K562 (cell line): ENCODE results near the gene GPR107. TPM values are rescaled to one million over a fixed set of nuclear protein-coding genes. Genes with fewer than 3 reads are reported as not detected.

ENCODE experiments used
- ATAC-seq: fragments of 200-7000 bp; cut with Tn5 transposase; 3 replicates; pipeline ENCODE4 v1.9.1; 2020; ENCODE audit warnings: moderate library complexity
- BruUV-seq: library from RNA; stranded (reverse); fragments of 400-500 nt; replicated peaks from 2 replicates; lab custom pipeline; 2021; lab: Mats Ljungman, UMichigan
- CTCF ChIA-PET: fragments of 300-600 bp; formaldehyde crosslinking; extraction: SDS; loops from one replicate; lab custom pipeline; 2021; ENCODE audit warnings: low intra/inter-chr PET ratio; lab: Yijun Ruan, JAX
- POLR2A ChIA-PET: fragments of 300-600, 350-650 bp; sonication (Branson Sonifier 250); formaldehyde crosslinking; extraction: SDS; loops from one replicate; lab custom pipeline; 2021; ENCODE audit warnings: antibody characterized with exemption, inconsistent platforms; lab: Yijun Ruan, JAX
- DNase-seq, 4 experiments: peaks; one replicate each; pipeline versions ENCODE4 v3.0.0 to v3.0.0-alpha.2; 2011 to 2018; ENCODE audit warnings: low spot score in 3 of 4, mixed read lengths in 3 of 4; ENCODE audit errors: extremely low read depth in 1 of 4
- FAIRE-seq: peaks from 2 replicates; lab custom pipeline; 2011; peaks lifted over from hg19 to GRCh38; lab: Jason Lieb, UNC
- H2AFZ ChIP-seq: 2 replicates; pipeline ENCODE4 v1.6.0; 2011; ENCODE audit warnings: low read depth, low read length, control low read depth, inconsistent platforms
- H3K27ac ChIP-seq: fragments of 200-600 bp; 3 replicates; pipeline ENCODE4 v1.8.0; 2011; ENCODE audit warnings: low read depth, mild to moderate bottlenecking, control low read depth, inconsistent platforms, low read length, moderate library complexity, mixed read lengths; ENCODE audit errors: extremely low read depth
- H3K27me3 ChIP-seq, 2 experiments: fragments of 300-600 bp in 1 of 2; 2 replicates in 1 of 2; 3 replicates in 1 of 2; pipeline versions ENCODE4 v1.6.0 to v1.8.0; 2011; ENCODE audit warnings: inconsistent platforms in 2 of 2, low read length in 2 of 2, mild to moderate bottlenecking in 1 of 2, mixed read lengths in 1 of 2, moderate library complexity in 1 of 2; ENCODE audit not compliant: control insufficient read depth in 2 of 2, insufficient read depth in 2 of 2
- H3K36me3 ChIP-seq: fragments of 300-600 bp; 3 replicates; pipeline ENCODE4 v1.8.0; 2011; ENCODE audit warnings: mild to moderate bottlenecking, low read length, inconsistent platforms; ENCODE audit not compliant: control insufficient read depth, insufficient read depth
- H3K4me1 ChIP-seq, 2 experiments: fragments of 200-600 bp in 1 of 2; replicated peaks in 1 of 2; 2 replicates in 1 of 2; 3 replicates in 1 of 2; pipeline versions ENCODE4 v1.5.1 to v1.8.0; 2011; ENCODE audit warnings: inconsistent platforms in 2 of 2, low read length in 2 of 2, mild to moderate bottlenecking in 1 of 2, mixed read lengths in 1 of 2, moderate library complexity in 1 of 2; ENCODE audit not compliant: control insufficient read depth in 2 of 2, insufficient read depth in 2 of 2
- H3K4me2 ChIP-seq: 2 replicates; pipeline ENCODE4 v1.6.1; 2011; ENCODE audit warnings: low read length, control low read depth, inconsistent platforms, mixed read lengths; ENCODE audit not compliant: insufficient read depth
- H3K4me3 ChIP-seq: fragments of 200-600 bp; sonication (generic), shearing (Covaris generic); 2 replicates; pipeline ENCODE4 v1.5.1; 2016; ENCODE audit warnings: control low read depth, inconsistent platforms
- H3K79me2 ChIP-seq: fragments of 200-600 bp; 3 replicates; pipeline ENCODE4 v1.8.0; 2011; ENCODE audit warnings: low read length, inconsistent platforms; ENCODE audit not compliant: control insufficient read depth, insufficient read depth
- H3K9ac ChIP-seq, 2 experiments: 2 replicates each; pipeline versions ENCODE4 v1.6.0 to v1.6.1; 2011; ENCODE audit warnings: low read depth in 2 of 2, low read length in 2 of 2, control low read depth in 1 of 2, inconsistent platforms in 1 of 2, mild to moderate bottlenecking in 1 of 2, mixed read lengths in 1 of 2; ENCODE audit not compliant: insufficient read depth in 1 of 2
- H3K9me1 ChIP-seq: one replicate; pipeline ENCODE4 v1.6.0; 2011; ENCODE audit warnings: inconsistent platforms, mild to moderate bottlenecking, low read length, moderate library complexity; ENCODE audit not compliant: control insufficient read depth, insufficient read depth
- H3K9me3 ChIP-seq: replicated peaks from 2 replicates; pipeline ENCODE4 v1.5.1; 2011; ENCODE audit warnings: low read depth, low read length, inconsistent platforms; ENCODE audit not compliant: control insufficient read depth, insufficient read depth
- H4K20me1 ChIP-seq: replicated peaks from 2 replicates; pipeline ENCODE4 v1.6.1; 2011; ENCODE audit warnings: low read length, inconsistent platforms, mixed read lengths; ENCODE audit not compliant: control insufficient read depth, insufficient read depth
- ESRRA ChIP-seq: fragments of 450-650 bp; IDR thresholded peaks from 2 replicates; pipeline ENCODE4 v1.6.1; 2014; ENCODE audit warnings: low read depth, mild to moderate bottlenecking, moderate library complexity, borderline replicate concordance
- ETS1 ChIP-seq: conservative IDR thresholded peaks from 2 replicates; pipeline ENCODE4 v1.6.1; 2011; ENCODE audit warnings: low read depth, mild to moderate bottlenecking, low read length; ENCODE audit not compliant: control insufficient read depth
- FOXA3 ChIP-seq, 2 experiments: fragments of 450-650 bp in 1 of 2; sonication (generic) in 1 of 2; formaldehyde crosslinking; IDR thresholded peaks in 1 of 2; conservative IDR thresholded peaks in 1 of 2; 2 replicates each; pipeline versions ENCODE4 v1.4.0 to v1.8.0; 2020 to 2022; ENCODE audit warnings: mild to moderate bottlenecking in 2 of 2, missing genetic modification reagents in 1 of 2
- GTF2E2 ChIP-seq: fragments of 200-800 bp; sonication (Bioruptor generic); IDR thresholded peaks from 2 replicates; pipeline ENCODE4 v1.6.1; 2016; ENCODE audit warnings: missing genetic modification characterization, missing compliant biosample characterization
- PHF20 ChIP-seq: fragments of 450-650 bp; IDR thresholded peaks from 2 replicates; pipeline ENCODE4 v1.6.1; 2018; ENCODE audit not compliant: partially characterized antibody
- POLR2G ChIP-seq: fragments of 200-400 bp; formaldehyde crosslinking; IDR thresholded peaks from 2 replicates; pipeline ENCODE4 v1.6.1; 2017; ENCODE audit warnings: low read depth, mild to moderate bottlenecking, antibody characterized with exemption, low read length, moderate library complexity
- TRIM24 ChIP-seq, 2 experiments: fragments of 450-650 bp; IDR thresholded peaks; 2 replicates each; pipeline ENCODE4 v1.6.1; 2016
- ZBTB7A ChIP-seq: IDR thresholded peaks from 2 replicates; pipeline ENCODE4 v1.6.1; 2011; ENCODE audit warnings: low read depth, mild to moderate bottlenecking, low read length, moderate library complexity, borderline replicate concordance; ENCODE audit not compliant: control insufficient read depth
- ZNF263 ChIP-seq: sonication (generic); formaldehyde crosslinking; IDR thresholded peaks from 2 replicates; pipeline ENCODE4 v1.8.0; 2022; ENCODE audit warnings: mild to moderate bottlenecking, missing genetic modification reagents, borderline replicate concordance
- WGBS: fragments of 100-300 bp; shearing (Covaris generic); methylation state at CpG from one replicate; pipeline ENCODE4 v1.1.6; 2016; ENCODE audit warnings: low coverage, mixed read lengths; ENCODE audit not compliant: insufficient coverage; ENCODE audit errors: missing lambda C conversion rate; 5-methylcytosine and 5-hydroxymethylcytosine counted together
- in situ Hi-C: fragments of 300-500 bp; cut with MboI; formaldehyde crosslinking; loops from 4 replicates; pipeline ENCODE4 v1.15.0; 2018; ENCODE audit warnings: inconsistent platforms, mixed read lengths
- intact Hi-C: fragments of 100-400 bp; cut with micrococcal nuclease; formaldehyde crosslinking; loops from 2 replicates; pipeline ENCODE4 v1.14.2; 2022
- polyA plus RNA-seq, 8 experiments: library from polyadenylated mRNA; depleted of rRNA in 4 of 8; stranded (reverse) in 5 of 8; unstranded in 3 of 8; fragments of >200 nt; fragmentation: Nextera tagmentation in 2 of 8; fragmentation: Illumina TruSeq in 1 of 8; extraction: Ambion mirVana in 2 of 8; extraction: Trizol in 1 of 8; gene quantifications; 2 replicates each; pipeline versions ENCODE4 v1.2.1 to v1.2.3, GENCODE V29; 2011 to 2014; ENCODE audit warnings: inconsistent platforms in 1 of 8, missing spikeins in 1 of 8
- total RNA-seq, 7 experiments: library from RNA; depleted of rRNA in 6 of 7; stranded (reverse); fragments of >200 nt in 6 of 7; fragmentation: Illumina TruSeq in 2 of 7; extraction: Trizol in 2 of 7; gene quantifications; 2 replicates each; pipeline versions ENCODE4 v1.2.1 to v1.2.3, GENCODE V29; 2011 to 2021; ENCODE audit warnings: low replicate concordance in 1 of 7

Gene GPR107
- total and polyA plus RNA-seq, 9 of the 15 experiments (the other 6 are each of a cell fraction or from before 2014, with no cell fraction given) = 3.2 to 34.6 (median 14.4) TPM

- no peak for TF ChIP-seq ZBTB7A
- no peak for TF ChIP-seq POLR2G
- no peak for TF ChIP-seq ESRRA
- TF ChIP-seq FOXA3 (CRISPR knock-in tag; conservative IDR thresholded peaks at IDR 0.05 in 1 of 2, IDR thresholded peaks at IDR 0.05 in 1 of 2) = no peak
- no peak for TF ChIP-seq ZNF263
- TF ChIP-seq TRIM24 (IDR thresholded peaks at IDR 0.05) = no peak
Measured at GRCh38 chr9:130124085-130124860, 70.6 kb downstream of the GPR107 start (continued).

- Histone ChIP-seq H3K27ac (no peak overlapping the region), H3K9ac (no peak overlapping the region), H2AFZ (no peak overlapping the region), H3K36me3 (peaks cover 43% of the 10 kb centered on the region; the same call in 2 of the 3 replicates), H3K9me3 (no peaks in the 10 kb centered on the region), H3K27me3 (no peaks in the 10 kb centered on the region), H3K9me1 (no peaks in the 10 kb centered on the region), H4K20me1 (no peaks in the 10 kb centered on the region), H3K4me1 (peaks cover 8% of the 10 kb centered on the region in 2 experiments; a peak in 4 of 5 replicates), H3K79me2 (no peaks in the 10 kb centered on the region), H3K4me3 (no peak overlapping the region), H3K4me2 (no peak overlapping the region)
- no TSS peak for BruUV-seq
- no peak for ATAC-seq
- POLR2A ChIA-PET = interaction anchor here (0.5 to 4.6 kb wide), 2 partner anchors 8 to 11 kb away, joined by 3 to 20 read pairs; no protein-coding TSS in a partner anchor
- CTCF ChIA-PET = interaction anchor here (0.6 kb wide), 1 partner anchor 18 kb away, joined by 3 read pairs; no protein-coding TSS in a partner anchor
- in situ Hi-C loops (loop anchor here (25.0 kb wide), 1 partner anchor 560 kb away; the partner anchor contains the start of gene EXOSC2), intact Hi-C loops (no loop called here)
- FAIRE-seq = no peak
- WGBS = 73% methylated on average over 4 of the region's 4 CpGs
- DNase-seq = no peak
- TF ChIP-seq ETS1 (no peak), PHF20 (no peak), GTF2E2 (tag) (no peak)
Measured at GRCh38 chr9:130126721-130127433, 73.2 kb downstream of the GPR107 start.
